NT2/D1 (cell line): ENCODE measurements around the gene PNPLA7.
A peak's percentile ranks its signal among the peaks of the same experiment; 100 is the strongest.

Source experiments
- DNase-seq: peaks from one replicate; pipeline ENCODE4 v3.0.0-alpha.2; 2011; ENCODE audit warnings: low read depth, low spot score
- H3K27me3 ChIP-seq: 2 replicates; pipeline ENCODE4 v1.6.0; 2011; ENCODE audit warnings: mild to moderate bottlenecking; ENCODE audit not compliant: insufficient read length, insufficient read depth
- H3K36me3 ChIP-seq: 2 replicates; pipeline ENCODE4 v1.6.1; 2011; ENCODE audit warnings: mild to moderate bottlenecking, low read length, mixed read lengths; ENCODE audit not compliant: insufficient read depth, insufficient read length
- H3K4me1 ChIP-seq: 2 replicates; pipeline ENCODE4 v1.5.1; 2011; ENCODE audit not compliant: insufficient read depth, insufficient read length
- H3K4me3 ChIP-seq: 2 replicates; pipeline ENCODE4 v1.5.1; 2011; ENCODE audit warnings: low read depth; ENCODE audit not compliant: insufficient read length
- H3K9ac ChIP-seq: 2 replicates; pipeline ENCODE4 v1.6.0; 2011; ENCODE audit warnings: low read depth; ENCODE audit not compliant: insufficient read length
- H3K9me3 ChIP-seq: 2 replicates; pipeline ENCODE4 v1.5.1; 2011; ENCODE audit warnings: mild to moderate bottlenecking, low read length; ENCODE audit not compliant: insufficient read depth
- SUZ12 ChIP-seq: IDR thresholded peaks from 2 replicates; pipeline ENCODE4 v1.6.1; 2011; ENCODE audit not compliant: insufficient read length, insufficient read depth; ENCODE audit errors: extremely low read depth
- YY1 ChIP-seq: IDR thresholded peaks from 2 replicates; pipeline ENCODE4 v1.6.1; 2011; ENCODE audit not compliant: insufficient read length, insufficient read depth
- ZNF274 ChIP-seq: IDR thresholded peaks from 2 replicates; pipeline ENCODE4 v1.6.1; 2011; ENCODE audit warnings: mild to moderate bottlenecking, low read depth, low read length

PNPLA7 gene

DNA sequence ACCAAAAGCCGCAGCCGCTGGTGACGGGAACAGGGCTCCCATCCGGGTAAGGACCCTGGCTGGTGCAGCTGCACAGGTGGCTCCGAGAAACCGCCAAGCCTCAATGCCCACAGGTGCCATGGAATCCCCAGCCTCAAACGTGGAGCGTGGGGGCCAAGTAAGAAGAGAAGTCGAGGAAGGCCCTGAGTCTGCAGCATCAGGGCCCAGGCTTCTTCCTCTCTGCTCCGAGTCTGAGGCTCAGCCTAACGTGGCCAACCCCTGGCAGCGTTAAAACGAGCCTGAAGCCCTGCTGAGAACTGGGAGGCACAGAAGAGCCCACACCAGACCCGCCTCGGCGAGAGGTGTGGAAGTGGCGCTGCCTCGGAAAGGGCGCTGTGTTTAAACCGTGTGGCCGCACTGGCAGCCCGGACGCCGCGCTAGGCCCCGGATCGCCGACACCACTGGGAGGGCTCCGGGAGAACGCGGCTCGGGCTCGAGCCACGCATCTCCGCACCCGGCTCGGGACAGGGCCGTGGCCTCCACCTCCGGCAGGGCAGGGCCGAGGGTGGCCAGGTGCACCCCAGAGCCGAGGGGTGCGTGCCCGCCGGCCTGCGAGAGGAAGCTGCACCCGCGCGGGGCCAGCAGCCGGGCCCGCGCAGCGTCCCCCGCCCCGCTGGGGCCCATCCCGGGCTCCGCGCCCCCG lies 39.4 kb upstream of the PNPLA7 start:
- DNase-seq = no peak
- Histone ChIP-seq H3K36me3 (peaks cover 53% of the 10 kb centered on the region), H3K4me3 (peak overlapping the region; percentile 96), H3K4me1 (peaks cover 22% of the 10 kb centered on the region), H3K9ac (peak overlapping the region; percentile 99), H3K9me3 (no peaks in the 10 kb centered on the region), H3K27me3 (no peaks in the 10 kb centered on the region)
- TF ChIP-seq ZNF274 (no peak), SUZ12 (no peak), YY1 (no peak)

DNA sequence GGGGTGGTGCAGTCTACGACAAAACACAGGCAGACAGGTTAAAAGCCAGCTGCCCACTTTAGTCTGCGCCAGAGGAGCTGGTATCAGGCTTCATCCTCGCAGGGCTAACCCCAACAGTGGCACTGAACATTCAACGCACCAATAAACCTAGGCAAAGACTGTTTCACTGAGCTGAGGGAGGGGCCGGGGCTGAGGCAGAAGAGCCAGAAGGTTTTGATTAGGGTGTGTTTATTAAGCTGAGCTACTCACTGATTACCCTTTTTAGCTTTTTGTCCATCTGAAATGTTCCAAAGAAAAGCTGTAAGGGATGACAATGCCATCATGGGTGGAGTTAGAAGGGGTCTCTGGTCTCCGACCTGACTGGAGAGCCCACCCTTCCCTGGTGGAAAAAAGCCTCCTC lies 38.7 kb upstream of the PNPLA7 start:
- Histone ChIP-seq H3K27me3 (no peaks in the 10 kb centered on the region), H3K36me3 (peaks cover 60% of the 10 kb centered on the region), H3K9me3 (no peaks in the 10 kb centered on the region), H3K4me1 (peaks cover 22% of the 10 kb centered on the region), H3K9ac (peak overlapping the region; percentile 99), H3K4me3 (peak overlapping the region; percentile 96)
- TF ChIP-seq YY1 (no peak), SUZ12 (no peak), ZNF274 (no peak)
- DNase-seq = no peak

DNA sequence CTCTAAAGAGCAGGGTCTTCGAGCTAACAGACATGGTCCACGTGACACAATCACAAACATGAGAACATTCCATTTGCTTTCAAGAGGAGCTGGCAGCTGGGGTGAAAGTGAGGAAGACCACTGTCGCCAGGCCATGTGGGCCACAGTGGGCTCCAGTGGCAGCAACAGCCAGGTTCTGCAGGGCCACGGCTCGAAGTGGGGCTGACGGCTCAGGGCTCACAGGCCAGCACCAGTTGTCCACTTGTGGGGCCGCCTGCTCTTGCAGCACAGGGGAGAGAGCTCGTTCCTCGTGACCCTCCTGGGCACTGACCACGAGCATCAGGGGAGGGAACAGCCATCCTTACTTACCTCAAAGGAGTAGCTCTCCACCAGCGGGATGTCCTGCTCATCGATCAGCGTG lies 38.1 kb upstream of the PNPLA7 start:
- DNase-seq = no peak
- no peak overlapping the region for H3K4me3 ChIP-seq
- peaks cover 66% of the 10 kb centered on the region for H3K36me3 ChIP-seq
- H3K27me3 ChIP-seq = no peaks in the 10 kb centered on the region
- no peak for TF ChIP-seq ZNF274
- no peak for TF ChIP-seq YY1
- no peak for TF ChIP-seq SUZ12
- H3K9ac ChIP-seq = peak overlapping the region; percentile 99
- H3K4me1 ChIP-seq = peaks cover 22% of the 10 kb centered on the region
- no peaks in the 10 kb centered on the region for H3K9me3 ChIP-seq

DNA sequence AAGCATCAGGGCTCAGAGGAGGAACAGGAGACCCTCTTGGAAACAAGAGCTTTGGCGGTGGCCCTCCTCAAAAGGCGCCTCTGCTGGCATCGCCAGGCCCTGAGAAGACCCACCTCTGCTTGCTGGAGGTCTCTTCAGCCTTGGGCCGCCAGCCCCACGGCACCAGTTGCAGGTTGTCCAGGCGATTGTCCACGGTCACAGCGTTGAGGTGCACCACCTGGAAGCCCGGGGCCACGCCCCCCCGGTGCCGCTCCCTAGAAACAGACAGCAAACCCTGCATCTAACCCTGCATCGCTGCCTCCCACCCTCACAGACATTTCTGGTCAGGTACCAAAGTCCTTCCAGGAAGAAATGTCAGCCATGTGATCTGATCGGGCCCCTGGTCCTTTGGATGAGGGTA lies 36.7 kb upstream of the PNPLA7 start:
- no peaks in the 10 kb centered on the region for H3K9me3 ChIP-seq
- H3K36me3 ChIP-seq = peaks cover 76% of the 10 kb centered on the region
- H3K4me1 ChIP-seq = peaks cover 23% of the 10 kb centered on the region
- H3K9ac ChIP-seq = no peak overlapping the region
- H3K27me3 ChIP-seq = no peaks in the 10 kb centered on the region
- H3K4me3 ChIP-seq = no peak overlapping the region
- no peak for DNase-seq
- TF ChIP-seq SUZ12 = no peak
- TF ChIP-seq ZNF274 = no peak
- TF ChIP-seq YY1 = no peak

DNA sequence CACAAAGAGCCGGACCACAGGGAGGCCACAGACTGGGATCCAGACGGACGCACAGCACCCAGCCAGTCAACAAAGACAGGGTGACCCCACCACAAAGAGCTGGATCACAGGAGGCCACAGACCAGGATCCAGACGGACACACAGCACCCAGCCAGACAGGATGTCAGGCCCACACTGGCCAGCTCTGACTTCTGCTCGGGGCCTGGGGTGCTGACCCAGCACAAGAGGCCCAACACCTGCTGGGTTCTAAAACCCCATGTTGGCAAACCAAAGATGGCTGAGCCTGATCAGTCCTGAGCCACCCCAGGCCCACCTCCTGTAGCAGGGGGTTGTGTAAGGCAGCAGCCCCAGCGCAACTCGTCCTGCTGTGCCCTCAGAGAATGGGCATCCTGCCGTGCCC lies 33.8 kb upstream of the PNPLA7 start:
- Histone ChIP-seq H3K4me1 (peaks cover 34% of the 10 kb centered on the region), H3K9me3 (no peaks in the 10 kb centered on the region), H3K27me3 (no peaks in the 10 kb centered on the region), H3K9ac (no peak overlapping the region), H3K36me3 (peaks cover 89% of the 10 kb centered on the region), H3K4me3 (no peak overlapping the region)
- TF ChIP-seq SUZ12 = no peak
- no peak for TF ChIP-seq ZNF274
- no peak for TF ChIP-seq YY1
- no peak for DNase-seq

DNA sequence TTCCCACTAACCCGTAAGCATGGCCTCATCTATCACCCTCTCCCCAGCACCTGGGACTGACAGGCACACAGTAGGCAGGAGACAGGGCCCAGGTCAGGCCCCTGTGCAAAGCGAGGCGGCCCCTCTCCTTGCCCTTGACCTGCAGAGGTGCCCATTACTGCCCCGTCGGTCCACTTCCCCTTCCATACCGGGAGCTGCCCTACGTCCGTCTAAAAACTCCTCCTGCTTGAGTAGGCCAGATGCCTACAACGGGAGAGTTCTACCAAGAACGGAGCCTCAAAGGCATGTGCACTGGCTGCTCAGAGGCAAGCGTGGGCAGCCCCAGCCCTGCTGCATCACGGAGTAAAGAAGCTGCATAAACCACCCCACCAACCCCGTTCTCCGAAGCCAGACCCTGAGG lies 33.1 kb upstream of the PNPLA7 start:
- Histone ChIP-seq H3K9me3 (no peaks in the 10 kb centered on the region), H3K4me1 (peaks cover 28% of the 10 kb centered on the region), H3K9ac (no peak overlapping the region), H3K4me3 (no peak overlapping the region), H3K27me3 (no peaks in the 10 kb centered on the region), H3K36me3 (peaks cover 83% of the 10 kb centered on the region)
- DNase-seq = no peak
- TF ChIP-seq ZNF274 (no peak), SUZ12 (no peak), YY1 (no peak)

DNA sequence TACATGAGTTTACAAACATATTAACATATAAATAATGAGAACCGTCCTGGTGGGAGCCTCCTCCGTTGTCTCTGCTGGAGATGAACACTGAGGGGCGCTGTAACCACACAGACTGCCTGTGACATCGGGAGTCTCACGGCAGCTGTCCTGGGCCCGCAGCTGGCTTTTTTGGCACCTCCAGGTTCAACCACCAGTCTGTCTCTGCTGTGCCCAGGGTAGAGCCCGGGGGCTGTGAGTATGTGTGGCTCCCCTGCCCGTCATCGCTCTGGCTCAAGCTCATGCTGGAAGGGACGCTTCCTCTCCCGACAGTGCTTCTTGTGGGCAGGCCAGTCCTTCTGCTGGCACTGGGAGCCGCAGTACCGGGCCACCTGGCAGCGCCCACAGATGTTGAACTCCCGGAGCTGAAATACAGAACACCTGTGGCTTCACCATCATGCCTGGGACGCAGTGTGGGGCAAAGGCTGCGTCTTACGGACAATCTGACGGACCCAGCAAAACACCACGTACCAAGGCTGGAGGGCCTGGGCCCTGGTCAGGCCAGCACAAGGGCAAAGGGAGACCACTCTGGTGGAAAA lies 32.2 kb upstream of the PNPLA7 start:
- no peak for DNase-seq
- peaks cover 26% of the 10 kb centered on the region for H3K4me1 ChIP-seq
- H3K4me3 ChIP-seq = no peak overlapping the region
- H3K36me3 ChIP-seq = peaks cover 76% of the 10 kb centered on the region
- peak overlapping the region; percentile 13 for H3K9ac ChIP-seq
- H3K9me3 ChIP-seq = no peaks in the 10 kb centered on the region
- no peak for TF ChIP-seq ZNF274
- no peak for TF ChIP-seq SUZ12
- no peak for TF ChIP-seq YY1
- no peaks in the 10 kb centered on the region for H3K27me3 ChIP-seq
